Ecto neural progenitor cell (in vitro differentiated cells): ENCODE results near the gene MTRF1.
"Not testable (repeated sequence)": the region's sequence is repeated elsewhere in the genome, so short reads cannot be mapped to it uniquely, and the experiment has no call there.

Source experiments
- DNase-seq: peaks from one replicate; pipeline ENCODE4 v3.0.0-alpha.2; 2018; ENCODE audit warnings: low spot score

Gene MTRF1

DNA sequence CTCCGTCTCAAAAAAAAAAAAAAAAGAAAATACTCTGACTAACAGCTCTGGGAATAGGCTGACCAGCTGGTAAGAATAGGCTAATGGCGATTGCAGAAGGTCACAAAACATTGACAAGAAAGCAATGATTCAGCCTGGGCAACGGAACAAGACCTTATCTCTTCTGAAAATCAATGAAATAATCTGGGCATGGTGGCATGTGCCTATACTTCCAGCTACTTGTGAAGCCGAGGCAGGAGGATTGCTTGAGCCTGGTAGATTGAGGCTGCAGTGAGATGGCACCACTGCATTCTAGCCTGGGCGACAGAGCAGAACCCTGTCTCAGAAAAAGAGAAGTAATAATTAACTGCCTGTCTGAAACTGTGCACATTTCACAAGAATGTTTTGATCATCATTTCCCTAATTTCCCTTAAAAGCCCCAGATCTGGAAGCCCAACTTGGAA lies 18.8 kb upstream of the MTRF1 start:
- no peak for DNase-seq

DNA sequence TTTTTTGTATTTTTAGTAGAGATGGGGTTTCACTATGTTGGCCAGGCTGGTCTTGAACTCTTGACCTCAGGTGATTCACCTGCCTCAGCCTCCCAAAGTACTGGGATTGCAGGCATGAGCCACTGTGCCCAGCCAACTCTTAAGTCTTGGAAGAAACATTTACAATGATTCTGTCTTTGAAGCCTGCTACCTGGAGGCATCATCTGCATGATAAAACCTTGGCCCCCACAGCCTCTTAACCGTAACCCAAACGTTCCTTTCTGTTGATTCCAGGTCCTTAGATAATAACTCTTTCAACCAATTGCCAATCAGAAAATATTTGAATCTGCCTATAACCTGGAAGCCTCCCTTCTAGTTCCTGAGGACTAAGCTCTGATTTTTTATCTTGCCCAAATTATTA lies 15.8 kb upstream of the MTRF1 start:
- DNase-seq = not testable (repeated sequence)

DNA sequence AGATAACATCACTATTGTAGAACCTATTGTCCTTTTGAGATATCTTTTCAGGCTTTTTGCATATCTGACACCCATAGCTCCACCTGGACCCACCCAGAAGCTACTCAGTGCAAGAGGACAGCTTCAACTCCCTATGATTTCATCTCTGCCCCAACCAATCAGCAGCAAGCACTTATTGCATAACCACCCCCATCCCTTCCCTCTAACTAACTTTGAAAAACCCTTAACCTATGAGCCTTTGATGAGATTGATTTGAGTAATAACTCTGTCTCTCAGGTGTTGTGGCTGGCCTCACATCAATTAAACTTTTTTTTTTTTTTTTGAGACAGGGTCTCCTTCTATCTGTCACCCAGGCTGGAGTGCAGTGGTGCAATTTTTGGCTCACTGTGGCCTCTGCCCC lies 13.4 kb upstream of the MTRF1 start:
- no peak for DNase-seq

DNA sequence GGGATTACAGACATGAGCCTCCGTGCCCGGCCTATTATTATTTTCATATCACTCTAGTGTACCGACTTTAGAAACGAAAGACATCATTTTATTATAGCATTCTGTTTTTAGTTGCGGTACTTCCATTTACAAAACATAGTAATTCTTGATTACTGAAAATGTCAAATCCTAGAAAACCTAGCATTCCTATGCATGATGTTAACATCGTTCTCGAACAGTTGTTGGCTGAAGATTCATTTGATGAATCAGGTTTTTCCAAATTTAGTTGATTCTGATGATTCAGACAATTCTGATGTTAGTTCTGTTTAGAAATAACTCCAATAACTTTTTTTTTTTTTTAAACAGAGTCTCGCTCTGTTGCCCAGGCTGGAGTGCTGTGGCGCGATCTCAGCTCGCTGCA lies 11.5 kb upstream of the MTRF1 start:
- no peak for DNase-seq

DNA sequence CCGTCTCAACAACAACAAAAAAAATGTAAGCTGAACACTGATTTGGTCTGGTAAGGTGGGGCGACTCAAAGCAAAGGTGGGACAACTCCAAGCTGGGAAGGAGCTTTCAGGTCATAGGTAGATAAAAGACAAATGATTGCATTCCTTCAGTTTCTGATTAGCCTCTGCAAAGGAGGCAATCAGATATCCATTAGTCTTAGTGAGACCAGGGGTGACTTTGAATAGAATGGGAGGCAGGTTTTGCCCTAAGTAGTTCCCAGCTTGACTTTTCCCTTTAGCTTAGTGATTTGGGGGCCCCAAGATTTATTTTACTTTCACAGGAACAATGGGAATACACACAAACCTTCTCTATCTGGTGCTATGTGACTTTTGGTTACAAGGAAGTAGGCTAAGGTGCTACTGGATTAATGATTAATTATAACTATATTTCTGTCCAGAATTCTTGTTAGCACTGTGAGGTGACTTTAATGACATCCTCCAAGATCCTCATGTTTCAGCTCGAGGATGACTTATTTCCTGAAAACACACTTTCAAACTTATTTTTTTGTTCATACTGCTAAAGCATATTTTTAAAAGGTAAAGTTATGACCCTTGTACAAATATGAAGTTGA lies 10.6 kb upstream of the MTRF1 start:
- no peak for DNase-seq

DNA sequence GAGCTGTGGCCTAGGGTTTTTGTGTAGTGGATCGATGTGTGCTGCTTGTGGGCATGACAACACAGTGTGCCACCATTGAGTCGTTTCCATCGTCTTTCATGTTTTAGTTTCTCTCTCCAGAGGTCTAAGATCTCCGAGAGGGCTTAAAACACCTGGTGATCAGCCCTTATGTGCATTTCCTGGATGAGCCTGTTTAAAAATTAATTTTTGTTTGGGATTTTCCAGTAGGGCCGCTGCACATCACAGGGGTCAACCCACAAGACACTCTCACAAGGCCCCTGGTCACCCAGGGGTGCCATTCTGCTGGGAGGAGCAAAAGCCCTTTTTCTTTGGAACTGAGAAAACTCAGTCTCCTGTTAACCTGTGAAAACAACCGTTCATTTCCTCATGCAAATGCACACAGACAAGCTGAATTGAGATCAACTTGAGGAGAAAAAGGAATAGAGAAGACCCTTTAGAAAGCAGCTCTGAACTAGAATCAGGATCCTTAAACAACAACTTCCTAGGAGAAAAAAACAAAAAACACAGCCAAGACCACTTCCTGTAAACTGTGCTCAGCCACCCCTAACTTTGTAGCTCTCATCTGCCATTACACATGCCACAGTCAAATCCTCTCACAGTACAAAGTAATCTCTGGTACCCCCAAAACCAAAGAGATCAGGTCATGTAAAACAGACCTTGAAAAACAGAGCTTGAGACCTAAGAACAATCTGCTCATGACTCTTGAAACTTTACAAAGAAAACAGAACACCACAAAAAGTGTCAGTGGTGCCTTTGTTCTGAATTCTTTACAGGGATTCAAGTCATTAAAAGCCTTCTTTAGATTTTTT lies 8.3 kb upstream of the MTRF1 start:
- DNase-seq = no peak

DNA sequence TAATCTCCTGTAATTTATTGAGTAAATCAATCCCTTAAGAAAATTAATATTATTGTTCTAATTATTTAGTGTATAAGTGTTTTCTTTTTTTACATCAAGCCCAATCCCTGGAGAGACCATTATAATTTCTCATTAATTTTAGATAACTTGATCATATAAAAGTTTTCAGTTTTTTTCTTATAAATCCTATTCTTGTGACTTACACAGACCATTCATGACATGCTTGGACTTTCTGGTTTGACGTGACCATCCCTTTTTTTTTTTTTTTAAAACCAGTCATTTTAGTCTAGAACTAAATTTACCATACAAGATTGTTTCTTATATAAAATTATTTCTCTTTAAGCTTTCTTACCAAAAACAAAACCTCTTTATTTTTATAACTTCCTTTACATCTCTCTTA lies 5.4 kb upstream of the MTRF1 start:
- no peak for DNase-seq

DNA sequence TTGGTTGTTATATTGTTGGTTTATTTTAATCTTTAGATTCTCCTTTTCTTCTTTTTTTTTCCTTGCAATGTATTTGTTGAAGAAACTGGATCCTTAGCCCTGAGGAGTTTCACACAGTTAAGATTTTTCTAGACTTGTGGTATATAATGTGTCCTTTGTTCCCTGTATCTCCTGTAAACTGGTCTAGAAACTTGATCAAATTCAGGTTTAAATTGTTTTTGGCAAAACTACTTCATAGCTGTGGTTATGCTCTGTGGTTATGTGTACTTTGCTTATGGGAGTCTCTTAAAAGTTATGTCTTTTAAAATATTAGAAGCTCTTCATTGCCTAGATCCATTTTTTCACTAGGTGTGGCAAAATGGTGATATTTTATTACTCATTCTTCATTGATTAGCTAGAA lies 3.7 kb upstream of the MTRF1 start:
- no peak for DNase-seq

DNA sequence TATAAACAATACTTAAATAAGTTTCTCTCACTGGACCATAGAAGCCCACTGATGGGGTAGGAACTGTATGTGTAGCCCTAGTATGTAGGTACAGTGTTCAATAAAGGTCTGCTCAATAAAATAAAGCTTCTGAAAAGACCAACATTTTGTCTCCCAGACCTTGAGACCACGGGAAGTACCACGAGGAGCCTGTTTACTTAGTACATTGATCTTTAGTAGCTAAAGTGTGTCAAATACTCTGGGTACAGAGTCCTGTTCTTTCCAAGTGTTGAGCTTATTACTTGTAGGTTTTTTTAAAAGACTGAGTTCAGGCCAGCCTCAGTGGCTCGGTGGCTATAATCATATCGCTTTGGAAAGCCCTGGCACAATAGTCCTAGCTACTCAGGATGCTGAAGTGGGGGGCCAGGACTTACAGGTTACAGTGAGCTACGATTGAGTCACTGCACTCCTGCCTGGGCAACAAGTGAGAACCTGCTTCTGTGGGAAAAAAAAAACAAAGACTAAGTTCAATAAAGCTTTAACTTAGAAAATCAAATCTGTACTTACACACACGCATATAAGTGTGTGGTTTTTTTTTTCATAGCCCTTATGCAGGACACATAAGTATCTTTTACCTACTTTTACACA lies 3.4 kb downstream of the MTRF1 start:
- DNase-seq = no peak

DNA sequence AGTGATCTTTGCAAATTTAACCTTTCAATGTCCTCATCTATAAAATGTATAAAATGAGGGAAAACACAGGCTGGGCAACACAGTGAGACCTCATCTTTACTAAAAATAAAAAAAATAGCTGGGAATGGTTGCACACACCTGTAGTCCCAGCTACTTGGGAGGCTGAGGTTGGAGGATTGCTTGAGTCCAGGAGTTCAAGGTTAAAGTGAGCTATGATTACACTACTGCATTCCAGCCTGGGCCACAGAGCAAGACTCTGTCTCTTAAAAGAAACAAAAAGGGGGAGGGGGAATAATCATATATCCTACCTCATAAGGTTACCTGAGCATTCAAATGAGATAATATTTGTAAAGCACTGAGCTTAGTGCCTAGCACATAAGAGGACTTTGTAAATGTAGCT lies 5.8 kb downstream of the MTRF1 start:
- no peak for DNase-seq

DNA sequence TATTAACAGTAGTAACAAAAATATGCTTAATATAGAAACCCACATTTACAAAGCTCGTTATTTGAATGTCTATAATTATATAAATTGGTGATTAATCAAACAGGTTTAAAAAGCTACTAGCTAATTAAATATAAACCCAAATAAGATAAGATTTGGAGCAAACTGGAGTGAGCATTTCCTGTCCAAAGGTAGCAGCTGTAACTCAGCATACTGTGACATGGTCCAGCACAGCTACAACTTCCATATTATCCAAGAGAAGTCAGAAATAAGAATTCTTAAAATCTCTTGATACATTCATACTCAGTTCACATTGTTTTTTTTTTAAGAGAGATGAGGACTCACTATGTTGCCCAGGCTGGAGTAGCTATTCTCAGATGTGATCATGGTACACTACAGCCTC lies 8.5 kb downstream of the MTRF1 start:
- DNase-seq = no peak

DNA sequence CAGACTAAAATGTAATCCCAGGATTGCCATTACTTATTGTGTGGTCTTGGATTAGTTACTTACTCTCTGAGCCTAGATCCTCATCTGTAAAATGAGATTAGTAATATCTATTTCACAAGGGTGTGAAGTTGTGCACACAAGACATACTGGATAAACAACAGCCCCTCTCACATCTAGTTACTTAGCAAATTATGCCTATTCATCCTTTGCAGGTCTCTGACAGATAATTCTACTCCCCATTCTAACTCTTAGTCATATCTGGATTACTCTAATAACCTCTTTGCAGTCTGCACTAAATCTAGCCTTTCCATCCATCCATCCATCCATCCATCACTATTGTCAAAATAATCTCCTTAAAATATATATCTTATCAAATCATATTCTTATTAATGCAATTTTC lies 12.4 kb downstream of the MTRF1 start:
- no peak for DNase-seq

DNA sequence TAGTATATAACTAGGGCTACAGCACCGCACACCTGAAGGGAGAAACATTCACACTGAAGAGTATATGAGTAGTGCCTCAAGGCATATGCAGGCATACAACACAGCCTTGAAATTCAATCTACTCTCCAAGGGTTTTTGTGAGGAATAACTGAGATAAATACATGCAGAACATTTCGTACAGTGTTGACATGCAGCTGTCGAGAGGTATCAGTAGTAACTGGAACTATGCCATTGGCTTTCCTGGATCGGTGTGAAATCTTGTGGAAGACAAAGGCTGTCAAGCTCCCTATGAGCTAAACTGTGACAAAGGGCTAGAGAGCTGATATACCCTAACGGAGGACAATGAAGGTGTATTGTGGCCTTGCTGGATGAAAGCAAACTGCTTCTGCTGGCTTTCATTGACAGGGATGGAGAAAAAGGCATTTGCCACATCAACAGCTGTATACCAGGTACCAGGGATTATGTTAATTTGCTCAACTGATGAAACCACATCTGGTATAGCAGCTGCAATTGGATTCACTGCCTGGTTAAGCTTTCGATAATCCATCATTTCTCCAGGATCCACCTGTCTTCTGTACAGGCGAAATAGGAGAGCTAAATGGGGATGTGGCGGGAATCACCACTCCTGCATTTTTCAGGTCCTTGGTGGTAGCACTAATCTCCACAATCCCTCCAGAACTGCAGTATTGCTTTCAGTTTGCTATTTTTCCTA lies 16.3 kb downstream of the MTRF1 start:
- DNase-seq = no peak

DNA sequence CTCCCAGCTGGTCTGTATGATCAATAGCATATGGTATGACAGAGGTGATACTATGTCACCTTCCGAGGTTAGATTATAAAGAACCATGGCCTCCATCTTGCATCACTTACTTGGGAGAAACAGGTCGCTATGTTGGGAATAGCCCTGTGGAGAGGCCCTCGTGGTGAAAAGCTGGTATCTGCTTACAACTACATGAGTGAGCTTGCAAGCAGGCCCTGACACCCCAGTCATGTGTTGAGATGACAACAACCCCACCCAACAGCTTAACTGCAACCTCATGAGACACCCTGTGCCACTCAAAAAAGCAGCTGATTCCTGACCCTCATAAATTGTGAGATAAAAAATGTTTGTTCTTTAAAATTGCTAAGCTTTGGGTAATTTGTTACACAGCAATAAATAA lies 18.8 kb downstream of the MTRF1 start:
- DNase-seq = no peak

DNA sequence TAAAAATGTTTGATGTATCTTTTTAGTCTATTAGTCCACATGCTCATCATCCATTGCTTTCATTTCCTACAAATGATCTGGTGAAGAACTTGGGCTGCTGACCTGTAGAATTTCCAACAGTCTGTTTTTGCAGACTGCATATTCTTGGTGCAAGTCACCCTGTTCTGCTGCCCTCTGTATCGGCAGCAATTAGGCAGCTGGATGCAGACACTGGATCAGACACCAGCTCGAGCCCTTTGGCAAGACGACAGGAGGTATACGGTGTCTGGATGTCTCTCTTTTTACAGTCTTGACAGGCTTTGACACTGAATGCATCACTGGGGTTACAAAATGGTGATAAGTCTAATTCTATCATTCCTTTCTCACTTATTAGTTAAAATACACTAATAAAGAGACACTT lies 21.8 kb downstream of the MTRF1 start:
- DNase-seq = no peak

DNA sequence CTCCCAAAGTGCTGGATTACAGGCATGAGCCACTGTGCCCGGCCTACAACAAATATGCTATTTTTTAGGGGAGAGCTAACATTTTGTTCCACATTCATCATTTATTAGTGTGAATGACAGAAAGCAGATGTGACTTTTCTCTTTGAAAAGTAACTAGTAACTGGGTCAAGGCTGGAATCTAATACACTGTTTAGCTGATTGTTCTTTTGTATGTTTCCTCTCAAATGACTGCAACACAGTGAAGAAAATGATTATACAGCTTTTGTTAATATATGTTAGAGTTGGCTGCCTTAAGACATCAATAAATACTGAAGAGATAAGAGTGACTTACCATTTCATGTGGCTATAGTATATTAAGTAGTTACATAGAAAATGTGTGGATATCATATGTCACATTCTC lies 27.0 kb downstream of the MTRF1 start:
- DNase-seq = no peak

DNA sequence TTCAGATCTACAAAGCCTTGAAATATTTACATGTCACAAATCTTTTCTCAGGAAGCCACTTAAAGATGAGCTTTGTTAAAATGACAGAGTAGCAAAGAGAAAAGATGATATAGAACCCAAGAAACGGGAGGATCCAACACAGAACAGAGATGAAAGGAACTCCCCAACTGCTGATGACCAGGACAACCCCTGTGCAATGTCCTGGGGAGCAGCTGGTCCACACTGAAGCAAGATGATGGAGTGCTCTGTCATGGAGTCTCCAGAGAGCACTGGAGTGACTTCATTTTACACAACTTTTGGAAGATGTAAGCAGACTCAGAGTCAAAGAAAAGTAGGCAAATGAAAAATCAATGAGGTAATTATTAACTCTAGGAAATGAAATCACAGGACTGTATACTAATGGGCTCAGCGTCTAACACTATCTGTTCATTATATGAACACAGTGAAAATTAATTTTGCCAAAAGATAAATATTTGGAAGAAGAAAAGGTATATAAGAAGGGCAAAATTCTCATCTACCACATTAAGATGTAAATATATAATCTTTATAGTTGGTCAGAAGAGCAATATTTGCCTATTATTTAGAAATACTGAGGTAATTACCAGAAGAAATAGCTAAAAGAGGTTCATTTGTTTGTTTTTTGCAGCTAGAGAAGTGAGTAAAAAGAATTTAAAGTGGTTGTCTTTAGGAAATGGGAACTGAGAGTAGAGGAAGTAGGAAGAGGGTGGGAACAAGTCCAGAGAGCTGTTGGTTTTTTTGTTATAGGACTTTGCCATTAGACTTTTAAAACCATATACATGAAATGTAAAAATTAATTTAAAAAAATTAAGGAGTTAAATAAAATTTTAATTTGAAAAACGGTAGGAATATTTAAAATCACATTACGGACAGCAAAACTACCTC lies 30.5 kb downstream of the MTRF1 start:
- DNase-seq = no peak

DNA sequence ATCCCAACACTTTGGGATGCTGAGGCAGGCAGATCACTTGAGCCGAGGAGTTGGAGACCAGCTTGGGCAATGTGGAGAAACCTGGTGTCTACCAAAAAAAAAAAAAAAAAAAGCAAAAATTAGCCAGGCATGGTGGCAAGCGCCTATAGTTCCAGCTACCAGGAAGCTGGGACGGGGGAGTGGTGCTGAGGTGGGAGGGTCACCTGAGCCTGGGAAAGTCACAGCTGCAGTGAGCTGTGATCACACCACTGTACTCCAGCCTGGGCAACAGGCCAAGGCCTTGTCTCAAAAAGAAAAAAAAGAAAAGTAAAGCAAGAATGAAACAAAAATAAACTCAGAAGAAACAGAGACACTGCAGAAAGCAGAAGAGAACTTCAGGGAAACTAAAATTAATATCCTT lies 31.6 kb downstream of the MTRF1 start:
- DNase-seq = no peak

DNA sequence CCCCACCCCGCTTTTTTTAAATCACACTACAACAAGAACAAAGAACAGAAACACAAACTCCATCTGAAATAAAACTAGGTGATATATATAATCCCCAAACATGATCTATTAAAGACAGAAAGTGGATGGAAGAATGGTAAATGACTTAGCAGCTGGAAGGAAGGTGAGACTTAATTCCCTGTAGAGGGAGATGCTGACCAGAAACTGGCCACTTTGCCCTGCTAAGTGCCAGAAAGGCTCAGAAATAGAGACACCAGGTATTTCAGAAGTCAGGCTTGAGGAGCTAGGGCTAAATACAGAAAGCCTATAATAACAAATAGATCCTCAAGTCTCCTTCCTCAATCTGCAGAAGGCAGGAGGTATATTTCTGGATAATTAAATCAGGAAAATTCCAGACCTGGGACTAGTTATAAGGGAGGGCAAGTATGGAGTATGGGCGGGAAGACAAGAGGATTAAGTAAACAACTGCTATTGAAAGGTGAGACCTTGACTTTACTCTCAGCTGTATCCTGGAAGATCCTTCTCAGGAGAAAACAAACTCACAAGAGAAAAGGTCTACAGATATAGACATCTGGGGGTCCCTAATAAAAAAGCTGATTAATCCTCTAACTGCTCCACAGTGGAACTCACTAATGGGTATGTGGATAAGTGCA lies 32.2 kb downstream of the MTRF1 start:
- no peak for DNase-seq

DNA sequence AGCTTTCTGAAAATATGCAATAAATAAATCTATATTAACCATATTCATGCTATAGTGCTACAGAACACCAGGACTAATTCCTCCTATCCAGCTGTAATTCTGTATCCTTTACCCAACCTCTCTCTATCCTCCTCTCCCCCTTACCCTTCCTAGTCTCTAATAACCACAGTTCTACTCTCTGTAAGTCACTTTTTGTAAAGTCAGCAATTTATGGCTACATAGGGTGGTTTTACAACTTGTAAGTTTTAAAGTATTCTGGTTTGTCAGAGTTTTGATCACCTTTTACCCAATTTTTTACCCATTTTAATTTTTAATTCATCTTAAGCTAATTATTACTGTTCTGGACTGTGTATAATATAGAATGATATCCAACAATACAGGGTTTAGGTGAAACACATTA lies 34.0 kb downstream of the MTRF1 start:
- DNase-seq = no peak
